IMR-90 (cell line): ENCODE measurements around the gene TWIST2. TPM values are rescaled to one million over a fixed set of nuclear protein-coding genes. Genes with fewer than 3 reads are reported as not detected.
A peak's percentile ranks its signal among the peaks of the same experiment; 100 is the strongest.

Source experiments
- ATAC-seq: fragments of 200-7000 bp; cut with Tn5 transposase; 2 replicates; pipeline ENCODE4 v1.9.1; 2020; ENCODE audit warnings: low read depth, mild to moderate bottlenecking, moderate library complexity
- BruUV-seq: library from RNA; stranded (reverse); fragments of 400-500 nt; replicated peaks from 2 replicates; lab custom pipeline; 2021; lab: Mats Ljungman, UMichigan
- CTCF ChIA-PET: fragments of 300-600 bp; formaldehyde crosslinking; extraction: SDS; loops from one replicate; lab custom pipeline; 2021; ENCODE audit warnings: antibody characterized with exemption; lab: Yijun Ruan, JAX
- POLR2A ChIA-PET: fragments of 300-600 bp; sonication (Branson Sonifier 250); formaldehyde crosslinking; loops from one replicate; lab custom pipeline; 2022; ENCODE audit warnings: antibody characterized with exemption; ENCODE audit not compliant: unreplicated experiment; lab: Charles Lee
- DNase-seq: peaks from one replicate; pipeline ENCODE4 v3.0.0; 2013
- H2AFZ ChIP-seq: replicated peaks from 2 replicates; pipeline ENCODE3; 2013; ENCODE audit warnings: low read length, mild to moderate bottlenecking; ENCODE audit not compliant: poor library complexity
- H2AK5ac ChIP-seq: 2 replicates; pipeline ENCODE4 v1.6.1; 2013; ENCODE audit warnings: low read depth, low read length, inconsistent platforms
- H2AK9ac ChIP-seq: replicated peaks from 2 replicates; pipeline ENCODE3; 2013; ENCODE audit warnings: mild to moderate bottlenecking, low read depth, low read length, moderate library complexity; ENCODE audit not compliant: poor library complexity
- H2BK120ac ChIP-seq: 2 replicates; pipeline ENCODE4 v1.6.1; 2013; ENCODE audit warnings: low read depth, low read length, inconsistent platforms
- H2BK15ac ChIP-seq: 3 replicates; pipeline ENCODE4 v1.6.1; 2013; ENCODE audit warnings: low read depth, low read length, inconsistent platforms
- H2BK20ac ChIP-seq: 2 replicates; pipeline ENCODE4 v1.6.1; 2013; ENCODE audit warnings: low read depth, mild to moderate bottlenecking, inconsistent platforms, low read length, moderate library complexity
- H2BK5ac ChIP-seq: 2 replicates; pipeline ENCODE4 v1.6.1; 2013; ENCODE audit warnings: mild to moderate bottlenecking, low read depth, low read length, inconsistent platforms; ENCODE audit not compliant: poor library complexity, severe bottlenecking
- H3K14ac ChIP-seq: replicated peaks from 2 replicates; pipeline ENCODE4 v1.6.1; 2013; ENCODE audit warnings: low read depth, low read length, inconsistent platforms
- H3K18ac ChIP-seq: 2 replicates; pipeline ENCODE4 v1.6.1; 2013; ENCODE audit warnings: low read depth, low read length, control low read depth
- H3K23ac ChIP-seq: 2 replicates; pipeline ENCODE4 v1.6.1; 2013; ENCODE audit warnings: low read depth, low read length, inconsistent platforms
- H3K27ac ChIP-seq: 2 replicates; pipeline ENCODE4 v1.5.1; 2013; ENCODE audit warnings: mild to moderate bottlenecking, control low read depth, low read length; ENCODE audit not compliant: insufficient read depth
- H3K27me3 ChIP-seq: 2 replicates; pipeline ENCODE4 v1.6.1; 2013; ENCODE audit warnings: low read length; ENCODE audit not compliant: control insufficient read depth, insufficient read depth
- H3K36me3 ChIP-seq: 2 replicates; pipeline ENCODE4 v1.6.1; 2013; ENCODE audit warnings: low read length, mixed read lengths; ENCODE audit not compliant: control insufficient read depth, insufficient read depth
- H3K4ac ChIP-seq: 2 replicates; pipeline ENCODE4 v1.6.1; 2013; ENCODE audit warnings: low read depth, low read length, inconsistent platforms
- H3K4me1 ChIP-seq: 2 replicates; pipeline ENCODE4 v1.6.1; 2013; ENCODE audit warnings: low read length, mixed read lengths; ENCODE audit not compliant: control insufficient read depth, insufficient read depth
- H3K4me2 ChIP-seq: 2 replicates; pipeline ENCODE4 v1.6.1; 2013; ENCODE audit warnings: low read depth, mild to moderate bottlenecking, control low read depth, low read length, moderate library complexity
- H3K4me3 ChIP-seq: 2 replicates; pipeline ENCODE4 v1.5.1; 2013; ENCODE audit warnings: low read depth, mild to moderate bottlenecking, control low read depth, low read length, moderate library complexity; ENCODE audit not compliant: insufficient read depth
- H3K56ac ChIP-seq: 2 replicates; pipeline ENCODE4 v1.6.1; 2013; ENCODE audit warnings: low read length, inconsistent platforms; ENCODE audit not compliant: insufficient read depth; ENCODE audit errors: extremely low read depth
- H3K79me1 ChIP-seq, 2 experiments: 2 replicates each; pipeline ENCODE4 v1.6.1; 2013; ENCODE audit warnings: low read length in 2 of 2, inconsistent platforms in 1 of 2, low read depth in 1 of 2
- H3K9ac ChIP-seq: 2 replicates; pipeline ENCODE4 v1.6.1; 2013; ENCODE audit warnings: low read depth, low read length, control low read depth
- H3K9me1 ChIP-seq: 2 replicates; pipeline ENCODE4 v1.6.1; 2013; ENCODE audit warnings: low read length, inconsistent platforms; ENCODE audit not compliant: insufficient read depth
- H3K9me3 ChIP-seq: 2 replicates; pipeline ENCODE4 v1.6.1; 2013; ENCODE audit warnings: low read length; ENCODE audit not compliant: control insufficient read depth, insufficient read depth
- H4K20me1 ChIP-seq: 2 replicates; pipeline ENCODE4 v1.6.1; 2013; ENCODE audit warnings: low read length, inconsistent platforms; ENCODE audit not compliant: insufficient read depth
- H4K5ac ChIP-seq: 2 replicates; pipeline ENCODE4 v1.6.1; 2013; ENCODE audit warnings: mild to moderate bottlenecking, low read depth, low read length, control low read depth
- H4K8ac ChIP-seq, 2 experiments: 2 replicates each; pipeline ENCODE4 v1.6.1; 2013; ENCODE audit warnings: low read depth in 2 of 2, low read length in 2 of 2, control low read depth in 1 of 2, inconsistent platforms in 1 of 2
- H4K91ac ChIP-seq: 2 replicates; pipeline ENCODE4 v1.6.1; 2013; ENCODE audit warnings: low read depth, low read length, inconsistent platforms; ENCODE audit not compliant: insufficient read depth
- CEBPB ChIP-seq: IDR thresholded peaks from 2 replicates; pipeline ENCODE4 v1.6.1; 2012; ENCODE audit warnings: low read depth, low read length, improper control_type of control experiment
- CHD1 ChIP-seq: IDR thresholded peaks from 2 replicates; pipeline ENCODE4 v1.6.1; 2012; ENCODE audit warnings: low read depth, low read length, improper control_type of control experiment
- ELK1 ChIP-seq: fragments of 150-350 bp; IDR thresholded peaks from 2 replicates; pipeline ENCODE4 v1.6.1; 2016; ENCODE audit warnings: low read depth, mild to moderate bottlenecking, low read length, moderate library complexity, borderline replicate concordance
- FOS ChIP-seq: fragments of 150-350 bp; IDR thresholded peaks from 2 replicates; pipeline ENCODE4 v1.6.1; 2016; ENCODE audit warnings: low read depth, low read length
- MAFK ChIP-seq: IDR thresholded peaks from 2 replicates; pipeline ENCODE4 v1.6.1; 2012; ENCODE audit warnings: low read depth, low read length, improper control_type of control experiment
- POLR2A ChIP-seq: IDR thresholded peaks from 2 replicates; pipeline ENCODE4 v1.6.1; 2012; ENCODE audit warnings: mild to moderate bottlenecking, low read depth, low read length
- RCOR1 ChIP-seq: IDR thresholded peaks from 2 replicates; pipeline ENCODE4 v1.6.1; 2012; ENCODE audit warnings: mild to moderate bottlenecking, low read length, improper control_type of control experiment; ENCODE audit not compliant: insufficient replicate concordance
- USF2 ChIP-seq: fragments of 150-350 bp; IDR thresholded peaks from 2 replicates; pipeline ENCODE4 v1.6.1; 2017; ENCODE audit warnings: mild to moderate bottlenecking, antibody characterized with exemption, low read length, low read depth
- WGBS, 2 experiments: methylation state at CpG; one replicate each; pipeline versions ENCODE4 v1.1.5 to v1.1.7; 2013; ENCODE audit warnings: missing lambda C conversion rate in 2 of 2; ENCODE audit not compliant: insufficient read length in 1 of 2; ENCODE audit errors: extremely low coverage in 2 of 2; 5-methylcytosine and 5-hydroxymethylcytosine counted together
- dilution Hi-C: fragments of 300-500 bp; cut with HindIII; formaldehyde crosslinking; loops from one replicate; pipeline ENCODE4 v1.14.3; 2018; ENCODE audit warnings: low sequenced_read_pairs; ENCODE audit not compliant: unreplicated experiment
- in situ Hi-C: fragments of 300-500 bp; cut with MboI; formaldehyde crosslinking; loops from 3 replicates; pipeline ENCODE4 v1.14.3; 2019; ENCODE audit warnings: low sequenced_read_pairs, inconsistent platforms, mixed read lengths
- intact Hi-C: fragments of 100-400 bp; cut with micrococcal nuclease; formaldehyde crosslinking; loops from 2 replicates; pipeline ENCODE4 v1.10.0; 2022
- polyA plus RNA-seq, 3 experiments: library from polyadenylated mRNA; depleted of rRNA; stranded (reverse); fragments of >200 nt; gene quantifications; 2 replicates each; pipeline ENCODE4 v1.2.3, GENCODE V29; 2012; ENCODE audit warnings: low replicate concordance in 1 of 3
- total RNA-seq: library from RNA; depleted of rRNA; stranded (reverse); fragments of >200 nt; gene quantifications from 2 replicates; pipeline ENCODE4 v1.2.3, GENCODE V29; 2012

The TWIST2 gene
- total and polyA plus RNA-seq, 2 of the 4 experiments (the other 2 are of a cell fraction) = 9.3 to 33.6 TPM

- Histone ChIP-seq H4K8ac (peak overlapping the region; percentile 55 to 60; a peak in 2 of 4 replicates), H2BK5ac (peak overlapping the region; percentile 86), H2BK15ac (peak overlapping the region; percentile 54; the same call in 1 of the 3 replicates), H3K4me3 (peak overlapping the region; percentile 90), H4K91ac (peak overlapping the region; percentile 55; the same call in 1 of the 2 replicates), H3K79me1 (peaks cover 21 to 25% of the 10 kb centered on the region in 2 experiments), H3K9me3 (no peaks in the 10 kb centered on the region), H2AK9ac (peak overlapping the region; percentile 89), H3K27me3 (no peaks in the 10 kb centered on the region), H3K14ac (peak overlapping the region; percentile 89), H3K4me2 (peak overlapping the region; percentile 98), H3K18ac (peak overlapping the region; percentile 96), H3K56ac (peak overlapping the region; percentile 72; the same call in 1 of the 2 replicates), H2AFZ (peak overlapping the region; percentile 93), H3K27ac (peak overlapping the region; percentile 95), H3K4me1 (peaks cover 18% of the 10 kb centered on the region), H2BK120ac (peak overlapping the region; percentile 52), H2AK5ac (peak overlapping the region; percentile 70), H3K36me3 (peaks cover 7% of the 10 kb centered on the region), H2BK20ac (no peak overlapping the region), H4K5ac (peak overlapping the region; percentile 67), H3K9me1 (peaks cover 2% of the 10 kb centered on the region; the same call in 1 of the 2 replicates), H4K20me1 (peaks cover 10% of the 10 kb centered on the region), H3K9ac (peak overlapping the region; percentile 92), H3K23ac (peak overlapping the region; percentile 82), H3K4ac (peak overlapping the region; percentile 55)
- intact Hi-C loops = loop anchor here (2.0 to 5.0 kb wide), 4 partner anchors 48 to 1143 kb away; no protein-coding TSS in a partner anchor
- CTCF ChIA-PET = interaction anchor here (0.7 to 3.0 kb wide), 5 partner anchors 27 to 456 kb away, joined by 3 to 12 read pairs (median 3); no protein-coding TSS in a partner anchor
- TF ChIP-seq USF2 = no peak
- no peak for TF ChIP-seq ELK1
- no peak for TF ChIP-seq CEBPB
- no peak for TF ChIP-seq POLR2A
- TF ChIP-seq MAFK = no peak
- TF ChIP-seq RCOR1 = no peak
- no peak for TF ChIP-seq FOS
- TF ChIP-seq CHD1 = 0 out of 2 replicates have a peak, but pooled peaks have one; percentile 14
- WGBS, 2 experiments = 0% methylated on average over 24 of the region's 70 CpGs; no CpG with 5 or more reads in 1 of the 2 experiments
- POLR2A ChIA-PET = interaction anchor here (0.6 kb wide), 1 partner anchor 37 kb away, joined by 3 read pairs; no protein-coding TSS in a partner anchor
- no TSS peak for BruUV-seq
- ATAC-seq = no peak; the same call in 1 of the 2 replicates
- dilution Hi-C loops = no loop called here
- in situ Hi-C loops = no loop called here
- DNase-seq = no peak
These were observed 1.3 kb downstream of the TWIST2 start for GRCh38 chr2:238848976-238849853.
